OCI-LY7 (cell line): ENCODE data around the gene NOTCH4. TPM values are rescaled to one million over a fixed set of nuclear protein-coding genes. Genes with fewer than 3 reads are reported as not detected.

Experiments
- BruUV-seq: library from RNA; stranded (reverse); fragments of 400-500 nt; replicated peaks from 2 replicates; lab custom pipeline; 2021; lab: Mats Ljungman, UMichigan
- CTCF ChIA-PET: fragments of 300-600 bp; sonication (Branson Sonifier 250); formaldehyde crosslinking; loops from one replicate; lab custom pipeline; 2022; ENCODE audit warnings: antibody characterized with exemption; ENCODE audit not compliant: unreplicated experiment; lab: Charles Lee
- POLR2A ChIA-PET: fragments of 300-600 bp; sonication (Branson Sonifier 250); formaldehyde crosslinking; loops from one replicate; lab custom pipeline; 2022; ENCODE audit warnings: antibody characterized with exemption; lab: Charles Lee
- DNase-seq: peaks from one replicate; pipeline ENCODE4 v3.0.0-alpha.2; 2015; ENCODE audit warnings: low spot score
- H2AFZ ChIP-seq: fragments of 200-600 bp; sonication (generic), shearing (Covaris generic); 2 replicates; pipeline ENCODE4 v1.6.1; 2014; ENCODE audit warnings: mild to moderate bottlenecking, antibody characterized with exemption, low read length, moderate library complexity
- H3K27ac ChIP-seq: fragments of 200-600 bp; sonication (generic); 2 replicates; pipeline ENCODE4 v1.5.1; 2014; ENCODE audit warnings: mixed run types, low read depth, mild to moderate bottlenecking, moderate library complexity, low read length, inconsistent platforms; ENCODE audit not compliant: poor library complexity, severe bottlenecking
- H3K36me3 ChIP-seq: fragments of 200-600 bp; sonication (generic); 2 replicates; pipeline ENCODE4 v1.6.1; 2014; ENCODE audit warnings: mild to moderate bottlenecking, antibody characterized with exemption, low read length, moderate library complexity, mixed read lengths; ENCODE audit not compliant: insufficient read depth
- H3K4me1 ChIP-seq: fragments of 200-600 bp; sonication (generic); 2 replicates; pipeline ENCODE4 v1.5.1; 2014; ENCODE audit warnings: mild to moderate bottlenecking, low read length; ENCODE audit not compliant: insufficient read depth, poor library complexity, severe bottlenecking
- H3K4me2 ChIP-seq: fragments of 200-600 bp; sonication (generic); 2 replicates; pipeline ENCODE4 v1.6.1; 2014; ENCODE audit warnings: mild to moderate bottlenecking, low read length
- H3K4me3 ChIP-seq: fragments of 200-600 bp; sonication (generic); 2 replicates; pipeline ENCODE4 v1.5.1; 2014; ENCODE audit warnings: mild to moderate bottlenecking, low read depth, low read length; ENCODE audit not compliant: poor library complexity, severe bottlenecking
- H3K79me2 ChIP-seq: fragments of 200-600 bp; sonication (generic); 2 replicates; pipeline ENCODE4 v1.6.1; 2016; ENCODE audit warnings: low read depth, mild to moderate bottlenecking, low read length, moderate library complexity, mixed read lengths; ENCODE audit not compliant: insufficient read depth
- H3K9me2 ChIP-seq: fragments of 200-600 bp; sonication (generic); 2 replicates; pipeline ENCODE4 v1.6.1; 2016; ENCODE audit warnings: mild to moderate bottlenecking, low read length, mixed read lengths; ENCODE audit not compliant: insufficient read depth
- H3K9me3 ChIP-seq: fragments of 200-600 bp; sonication (generic); 2 replicates; pipeline ENCODE4 v1.6.1; 2014; ENCODE audit warnings: mild to moderate bottlenecking, mixed run types, low read length, mixed read lengths
- H4K20me1 ChIP-seq: fragments of 200-600 bp; sonication (generic); 2 replicates; pipeline ENCODE4 v1.6.1; 2014; ENCODE audit warnings: mild to moderate bottlenecking, antibody characterized with exemption, low read length, moderate library complexity, mixed read lengths; ENCODE audit not compliant: insufficient read depth
- CTCF ChIP-seq: fragments of 200-600 bp; sonication (generic); conservative IDR thresholded peaks from 2 replicates; pipeline ENCODE4 v1.5.1; 2014; ENCODE audit warnings: mild to moderate bottlenecking, antibody characterized with exemption, low read length, moderate library complexity, mixed read lengths
- EZH2phosphoT487 ChIP-seq: fragments of 200-600 bp; sonication (generic); IDR thresholded peaks from 2 replicates; pipeline ENCODE4 v1.6.1; 2018; ENCODE audit warnings: low read depth, borderline replicate concordance, mild to moderate bottlenecking, mixed run types, antibody characterized with exemption, low read length, moderate library complexity, mixed read lengths
- intact Hi-C: fragments of 100-400 bp; cut with micrococcal nuclease; formaldehyde crosslinking; loops from one replicate; pipeline ENCODE4 v1.10.0; 2022; ENCODE audit not compliant: unreplicated experiment
- total RNA-seq, 2 experiments: library from RNA; depleted of rRNA in 1 of 2; stranded (reverse); fragments of >200 nt in 1 of 2; shearing (Covaris generic) in 1 of 2; gene quantifications; 2 replicates each; pipeline ENCODE4 v1.2.3, GENCODE V29; 2014 to 2022

The NOTCH4 gene
- total RNA-seq, 2 experiments from 2014 or later = 1.4 to 2.4 TPM

GRCh38 chr6:32192608-32193039 lies 31.2 kb downstream of the NOTCH4 start, which contains the start of gene GPSM3:
GPSM3 (minus strand) TSS chr6:32192643; CDS start chr6:32192513, 130 bp downstream.
- DNase-seq = peak; percentile 71
- H3K4me3 ChIP-seq = peak within 1 kb of the TSS; percentile 92
- peaks cover 66% of the 10 kb centered on the region for H3K4me1 ChIP-seq
- H3K36me3 ChIP-seq = peaks cover 11% of the 10 kb centered on the region
- peak within 1 kb of the TSS; percentile 79 for H3K27ac ChIP-seq
- no TSS peak for BruUV-seq
- no peaks in the 10 kb centered on the region for H4K20me1 ChIP-seq
- POLR2A ChIA-PET = interaction anchor here (0.7 to 1.6 kb wide), 8 partner anchors 11 to 539 kb away, joined by 3 to 5 read pairs (median 4); partner anchors contain the start of genes AGPAT1, ATF6B and CSNK2B
- no peaks in the 10 kb centered on the region for H3K9me3 ChIP-seq
- peak within 1 kb of the TSS; percentile 3; the same call in 1 of the 2 replicates for H2AFZ ChIP-seq
- peak within 1 kb of the TSS; percentile 86 for H3K4me2 ChIP-seq
- no peaks in the 10 kb centered on the region for H3K9me2 ChIP-seq
- peaks cover 31% of the 10 kb centered on the region; the same call in 1 of the 2 replicates for H3K79me2 ChIP-seq
- intact Hi-C loops = no loop called here
- CTCF ChIA-PET = interaction anchor here (0.6 to 1.2 kb wide), 4 partner anchors 16 to 662 kb away, joined by 3 to 6 read pairs (median 3); partner anchors contain the start of gene FKBPL
- TF ChIP-seq CTCF (no peak), EZH2phosphoT487 (no peak)

GRCh38 chr6:32191696-32192607 lies 31.9 kb downstream of the NOTCH4 start:
- POLR2A ChIA-PET = interaction anchor here (0.7 to 3.3 kb wide), 8 partner anchors 11 to 539 kb away, joined by 3 to 16 read pairs (median 4); partner anchors contain the start of genes AGPAT1 and ATF6B
- Histone ChIP-seq H3K4me2 (peak overlapping the region; percentile 86), H3K9me3 (no peaks in the 10 kb centered on the region), H3K4me1 (peaks cover 66% of the 10 kb centered on the region), H3K79me2 (peaks cover 31% of the 10 kb centered on the region; the same call in 1 of the 2 replicates), H4K20me1 (no peaks in the 10 kb centered on the region), H2AFZ (no peak overlapping the region), H3K27ac (peak overlapping the region; percentile 79), H3K4me3 (peak overlapping the region; percentile 92), H3K9me2 (no peaks in the 10 kb centered on the region), H3K36me3 (peaks cover 18% of the 10 kb centered on the region)
- CTCF ChIA-PET = interaction anchor here (0.8 to 1.2 kb wide), 2 partner anchors 15 to 61 kb away, joined by 3 to 6 read pairs; partner anchors contain the start of gene FKBPL
- DNase-seq = no peak
- TF ChIP-seq CTCF = no peak
- no peak for TF ChIP-seq EZH2phosphoT487
- BruUV-seq = no TSS peak
- intact Hi-C loops = no loop called here
